DND-41 (cell line): ENCODE results near the gene CABP4.

Experiments
- CTCF ChIP-seq: IDR thresholded peaks from 2 replicates; pipeline ENCODE4 v1.5.1; 2012; ENCODE audit warnings: borderline replicate concordance, low read length, moderate library complexity, mild to moderate bottlenecking; ENCODE audit not compliant: poor library complexity, severe bottlenecking; ENCODE audit errors: extremely low read depth
- EZH2 ChIP-seq: IDR thresholded peaks from 3 replicates; pipeline ENCODE4 v1.6.1; 2012; ENCODE audit warnings: borderline replicate concordance, low read depth, mild to moderate bottlenecking, moderate library complexity, low read length, inconsistent platforms; ENCODE audit not compliant: severe bottlenecking

- TF ChIP-seq CTCF (no peak), EZH2 (no peak)
These were observed 9.4 kb downstream of the CABP4 start for GRCh38 chr11:67464411-67465188.
